ENCODE data around the gene PGM1.

Gene PGM1

DNA sequence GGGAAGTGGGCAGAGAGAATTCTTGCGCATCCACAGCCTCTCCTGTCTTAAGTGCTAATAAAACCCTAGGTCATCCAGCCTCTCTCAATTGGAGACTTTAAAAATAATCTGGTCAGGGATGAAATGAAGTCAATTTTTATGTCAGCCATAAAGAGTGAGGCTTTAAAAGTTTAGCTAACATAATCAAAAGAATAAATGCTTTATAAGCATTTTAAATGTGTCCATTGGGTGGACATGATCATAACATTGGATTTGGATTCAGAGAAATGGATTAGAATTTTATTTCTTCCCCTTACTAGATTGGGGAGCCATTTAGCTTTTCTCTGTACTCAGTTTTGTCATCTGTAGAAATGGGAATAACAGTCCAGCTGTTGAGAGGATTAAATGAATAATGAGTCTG, 55.5 kb downstream of the PGM1 start:
- no peak overlapping the region for H3K4me3 ChIP-seq (ENCODE audit: low read depth, low read length)
- H3K36me3 ChIP-seq (replicated peaks) = no peaks in the 10 kb centered on the region
- TF ChIP-seq, protein P1, sequence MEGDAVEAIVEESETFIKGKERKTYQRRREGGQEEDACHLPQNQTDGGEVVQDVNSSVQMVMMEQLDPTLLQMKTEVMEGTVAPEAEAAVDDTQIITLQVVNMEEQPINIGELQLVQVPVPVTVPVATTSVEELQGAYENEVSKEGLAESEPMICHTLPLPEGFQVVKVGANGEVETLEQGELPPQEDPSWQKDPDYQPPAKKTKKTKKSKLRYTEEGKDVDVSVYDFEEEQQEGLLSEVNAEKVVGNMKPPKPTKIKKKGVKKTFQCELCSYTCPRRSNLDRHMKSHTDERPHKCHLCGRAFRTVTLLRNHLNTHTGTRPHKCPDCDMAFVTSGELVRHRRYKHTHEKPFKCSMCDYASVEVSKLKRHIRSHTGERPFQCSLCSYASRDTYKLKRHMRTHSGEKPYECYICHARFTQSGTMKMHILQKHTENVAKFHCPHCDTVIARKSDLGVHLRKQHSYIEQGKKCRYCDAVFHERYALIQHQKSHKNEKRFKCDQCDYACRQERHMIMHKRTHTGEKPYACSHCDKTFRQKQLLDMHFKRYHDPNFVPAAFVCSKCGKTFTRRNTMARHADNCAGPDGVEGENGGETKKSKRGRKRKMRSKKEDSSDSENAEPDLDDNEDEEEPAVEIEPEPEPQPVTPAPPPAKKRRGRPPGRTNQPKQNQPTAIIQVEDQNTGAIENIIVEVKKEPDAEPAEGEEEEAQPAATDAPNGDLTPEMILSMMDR (IDR thresholded peaks at IDR 0.05; ENCODE audit: low read depth, low read length, missing control alignments) = no peak
- no peaks in the 10 kb centered on the region for H3K27me3 ChIP-seq (replicated peaks)
- in situ Hi-C loops (cut with HindIII; ENCODE audit: low pct_ligation_motif_present, low sequenced_read_pairs) = no loop called here
- no peak for DNase-seq
- no peak overlapping the region for H3K27ac ChIP-seq

DNA sequence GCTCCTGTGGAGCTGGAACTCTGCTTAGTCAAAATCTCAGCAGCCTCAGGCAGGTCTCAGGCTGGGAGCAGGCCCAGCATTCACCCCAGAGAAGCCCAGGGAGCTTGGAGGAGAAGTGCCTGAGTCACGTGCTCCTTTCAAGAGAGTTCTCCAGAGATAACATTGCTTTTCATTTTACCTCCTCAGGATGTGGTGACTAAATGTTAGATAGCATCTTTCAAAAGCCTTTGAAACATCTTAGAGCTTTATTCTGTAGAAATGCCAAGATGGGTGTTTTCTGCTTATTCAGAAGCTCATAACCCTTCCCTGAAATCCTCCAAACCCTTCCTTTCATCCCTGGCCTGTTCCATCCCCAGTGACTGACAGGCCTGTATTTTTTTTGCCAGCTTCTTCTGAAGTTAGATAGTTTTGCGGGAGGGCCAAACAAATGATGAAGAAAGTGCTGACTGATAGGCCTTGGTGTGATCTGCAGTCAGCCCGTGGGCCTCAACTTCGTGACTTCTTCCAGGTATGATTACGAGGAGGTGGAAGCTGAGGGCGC, 58.0 kb downstream of the PGM1 start:
- TF ChIP-seq, protein P1 (IDR thresholded peaks at IDR 0.05; ENCODE audit: low read depth, low read length, missing control alignments) = no peak
- Histone ChIP-seq H3K36me3 (replicated peaks) (no peaks in the 10 kb centered on the region), H3K4me3 (ENCODE audit: low read depth, low read length) (no peak overlapping the region), H3K27ac (no peak overlapping the region), H3K27me3 (replicated peaks) (no peaks in the 10 kb centered on the region)
- in situ Hi-C loops (cut with HindIII; ENCODE audit: low pct_ligation_motif_present, low sequenced_read_pairs) = no loop called here
- peak; percentile 36 for DNase-seq

DNA sequence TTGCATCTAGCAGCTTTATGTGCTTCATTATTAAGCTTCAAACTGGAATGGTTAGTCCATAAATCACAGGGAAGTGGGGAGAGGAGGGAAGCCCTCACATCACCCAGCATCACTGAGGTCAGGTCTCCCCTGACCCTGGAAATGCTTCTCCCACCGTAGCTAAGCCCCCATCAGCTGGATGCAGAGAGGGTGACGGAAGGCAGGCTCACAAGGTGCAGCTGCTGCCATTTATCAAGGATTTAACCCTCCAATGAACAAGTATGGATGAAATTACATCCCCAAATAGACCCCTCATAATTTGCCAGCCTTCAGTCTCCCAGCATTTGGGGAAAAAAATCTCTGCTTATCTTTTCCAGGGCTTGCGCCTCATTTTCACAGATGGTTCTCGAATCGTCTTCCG, 60.8 kb downstream of the PGM1 start:
- no peak for DNase-seq
- TF ChIP-seq, protein P1 (IDR thresholded peaks at IDR 0.05; ENCODE audit: low read depth, low read length, missing control alignments) = no peak
- in situ Hi-C loops (cut with HindIII; ENCODE audit: low pct_ligation_motif_present, low sequenced_read_pairs) = no loop called here

DNA sequence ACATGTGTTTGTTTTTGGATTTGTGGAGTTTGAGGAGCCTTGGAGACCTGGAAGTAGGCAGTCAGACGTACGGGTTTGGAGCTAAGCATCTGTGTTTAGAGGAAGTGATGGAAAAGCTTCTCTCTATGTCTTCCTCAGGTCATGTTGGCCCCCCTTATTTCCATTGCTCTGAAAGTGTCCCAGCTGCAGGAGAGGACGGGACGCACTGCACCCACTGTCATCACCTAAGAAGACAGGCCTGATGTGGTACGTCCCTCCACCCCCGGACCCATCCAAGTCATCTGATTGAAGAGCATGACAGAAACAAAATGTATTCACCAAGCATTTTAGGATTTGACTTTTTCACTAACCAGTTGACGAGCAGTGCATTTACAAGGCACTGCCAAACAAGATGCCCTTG, 66.2 kb downstream of the PGM1 start:
- no peak overlapping the region for H3K27ac ChIP-seq
- no peaks in the 10 kb centered on the region for H3K36me3 ChIP-seq (replicated peaks)
- no peak overlapping the region for H3K4me3 ChIP-seq (ENCODE audit: low read depth, low read length)
- no peak for DNase-seq
- TF ChIP-seq, protein P1 (IDR thresholded peaks at IDR 0.05; ENCODE audit: low read depth, low read length, missing control alignments) = no peak
- in situ Hi-C loops (cut with HindIII; ENCODE audit: low pct_ligation_motif_present, low sequenced_read_pairs) = no loop called here
- H3K27me3 ChIP-seq (replicated peaks) = no peaks in the 10 kb centered on the region

More for the DNA sequence above, 60.8 kb downstream of the PGM1 start:
- H3K27ac ChIP-seq = no peak overlapping the region
- H3K27me3 ChIP-seq (replicated peaks) = no peaks in the 10 kb centered on the region
- H3K36me3 ChIP-seq (replicated peaks) = no peaks in the 10 kb centered on the region
- no peak overlapping the region for H3K4me3 ChIP-seq (ENCODE audit: low read depth, low read length)

DNA sequence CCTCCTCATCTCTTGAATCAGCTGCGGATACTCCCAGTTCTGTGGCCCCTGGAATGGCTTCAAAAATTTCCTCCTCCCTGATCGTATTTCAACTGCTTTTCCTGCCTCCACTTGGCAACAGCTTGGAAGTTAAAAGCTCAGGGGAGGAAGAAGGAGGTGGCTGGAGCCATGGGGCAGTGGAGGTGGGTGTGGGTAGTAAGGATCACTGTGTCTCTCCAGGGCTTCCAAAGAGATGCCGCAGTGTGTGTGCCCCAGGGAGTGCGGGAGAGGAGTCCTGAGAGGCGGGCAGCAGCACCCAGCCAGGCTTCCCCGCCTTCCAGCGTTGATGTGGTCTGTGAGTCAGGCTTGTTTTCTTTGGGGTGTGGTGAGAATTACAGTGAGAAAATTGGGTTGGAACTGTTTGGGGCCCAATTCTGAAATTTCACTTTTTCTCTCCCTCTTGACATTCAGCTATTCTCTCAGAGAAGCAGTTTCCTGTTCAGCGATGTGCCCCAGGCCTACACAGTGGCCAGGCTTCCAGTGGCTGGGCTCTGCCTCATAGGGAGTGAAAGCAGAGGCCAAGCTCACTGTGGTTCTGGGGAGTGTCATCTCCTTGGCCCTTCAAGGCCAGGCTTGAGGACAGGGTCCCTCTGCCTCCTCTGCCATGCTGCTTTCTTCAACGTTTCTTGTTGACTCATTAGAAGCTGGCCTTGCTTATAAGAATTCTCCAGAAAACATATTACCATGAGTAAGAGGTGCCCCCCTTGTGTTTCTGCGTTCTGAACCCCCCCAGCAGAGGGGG, 69.0 kb downstream of the PGM1 start:
- peak overlapping the region; percentile 83 for H3K27ac ChIP-seq

More for the DNA sequence above, 69.0 kb downstream of the PGM1 start:
- Histone ChIP-seq H3K36me3 (replicated peaks) (no peaks in the 10 kb centered on the region), H3K4me3 (ENCODE audit: low read depth, low read length) (no peak overlapping the region), H3K27me3 (replicated peaks) (no peaks in the 10 kb centered on the region)
- in situ Hi-C loops (cut with HindIII; ENCODE audit: low pct_ligation_motif_present, low sequenced_read_pairs) = no loop called here
- DNase-seq = peak; percentile 75
- TF ChIP-seq, protein P1 (IDR thresholded peaks at IDR 0.05; ENCODE audit: low read depth, low read length, missing control alignments) = no peak

Measured in brain microvascular endothelial cell (primary cell).